A549 (cell line): ENCODE results near the gene RUSC1.

Source experiments
- CHD4 ChIP-seq: fragments of 200-600 bp; sonication (generic); IDR thresholded peaks from 2 replicates; pipeline ENCODE4 v1.6.1; 2016; ENCODE audit warnings: antibody characterized with exemption, mild to moderate bottlenecking, borderline replicate concordance
- CTCF ChIP-seq: fragments of >200 bp; sonication (Bioruptor Twin); formaldehyde crosslinking; IDR thresholded peaks from 3 replicates; pipeline ENCODE4 v1.5.1; 2016
- E2F6 ChIP-seq: IDR thresholded peaks from 2 replicates; pipeline ENCODE4 v1.6.1; 2012; ENCODE audit warnings: low read depth, borderline replicate concordance
- HOXA7 ChIP-seq: fragments of 250-450 bp; sonication (Bioruptor Pico); IDR thresholded peaks from 2 replicates; pipeline ENCODE4 v1.5.0; 2020; ENCODE audit warnings: mild to moderate bottlenecking, moderate library complexity
- MAZ ChIP-seq: fragments of 150-350 bp; IDR thresholded peaks from 2 replicates; pipeline ENCODE4 v1.6.1; 2014; ENCODE audit warnings: antibody characterized with exemption, low read depth, low read length, borderline replicate concordance
- POLR2A ChIP-seq: IDR thresholded peaks from 2 replicates; pipeline ENCODE4 v1.6.1; 2012; ENCODE audit warnings: mild to moderate bottlenecking, low read length
- RAD21 ChIP-seq, 2 experiments: fragments of >200 bp in 1 of 2; sonication (Bioruptor Twin) in 1 of 2; formaldehyde crosslinking in 1 of 2; IDR thresholded peaks in 1 of 2; conservative IDR thresholded peaks in 1 of 2; 2 replicates in 1 of 2; 3 replicates in 1 of 2; pipeline ENCODE4 v1.6.1; 2012 to 2018; ENCODE audit warnings: inconsistent platforms in 1 of 2
- REST ChIP-seq: fragments of 200-600 bp; sonication (generic); IDR thresholded peaks from 2 replicates; pipeline ENCODE4 v1.6.1; 2016; ENCODE audit warnings: antibody characterized with exemption, mild to moderate bottlenecking, moderate library complexity
- TF ChIP-seq, protein P1 (sequence below): IDR thresholded peaks from 2 replicates; pipeline ENCODE4 v1.6.1; 2012

GRCh38 chr1:155278689-155279160 is 42.0 kb upstream of the RUSC1 start:
- TF ChIP-seq REST (no peak), CTCF (no peak), E2F6 (no peak), HOXA7 (CRISPR knock-in tag) (no peak), POLR2A (no peak), MAZ (no peak), RAD21 (conservative IDR thresholded peaks at IDR 0.05 in 1 of 2, IDR thresholded peaks at IDR 0.05 in 1 of 2) (no peak), CHD4 (no peak)
- TF ChIP-seq, protein P1, sequence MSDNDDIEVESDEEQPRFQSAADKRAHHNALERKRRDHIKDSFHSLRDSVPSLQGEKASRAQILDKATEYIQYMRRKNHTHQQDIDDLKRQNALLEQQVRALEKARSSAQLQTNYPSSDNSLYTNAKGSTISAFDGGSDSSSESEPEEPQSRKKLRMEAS, result no peak
